ENCODE data around the gene PTAR1. TPM values are rescaled to one million over a fixed set of nuclear protein-coding genes. Genes with fewer than 3 reads are reported as not detected.

The PTAR1 gene
- total RNA-seq, 1 experiment from 2014 or later, result 61.5 TPM

- TF ChIP-seq, protein P1, sequence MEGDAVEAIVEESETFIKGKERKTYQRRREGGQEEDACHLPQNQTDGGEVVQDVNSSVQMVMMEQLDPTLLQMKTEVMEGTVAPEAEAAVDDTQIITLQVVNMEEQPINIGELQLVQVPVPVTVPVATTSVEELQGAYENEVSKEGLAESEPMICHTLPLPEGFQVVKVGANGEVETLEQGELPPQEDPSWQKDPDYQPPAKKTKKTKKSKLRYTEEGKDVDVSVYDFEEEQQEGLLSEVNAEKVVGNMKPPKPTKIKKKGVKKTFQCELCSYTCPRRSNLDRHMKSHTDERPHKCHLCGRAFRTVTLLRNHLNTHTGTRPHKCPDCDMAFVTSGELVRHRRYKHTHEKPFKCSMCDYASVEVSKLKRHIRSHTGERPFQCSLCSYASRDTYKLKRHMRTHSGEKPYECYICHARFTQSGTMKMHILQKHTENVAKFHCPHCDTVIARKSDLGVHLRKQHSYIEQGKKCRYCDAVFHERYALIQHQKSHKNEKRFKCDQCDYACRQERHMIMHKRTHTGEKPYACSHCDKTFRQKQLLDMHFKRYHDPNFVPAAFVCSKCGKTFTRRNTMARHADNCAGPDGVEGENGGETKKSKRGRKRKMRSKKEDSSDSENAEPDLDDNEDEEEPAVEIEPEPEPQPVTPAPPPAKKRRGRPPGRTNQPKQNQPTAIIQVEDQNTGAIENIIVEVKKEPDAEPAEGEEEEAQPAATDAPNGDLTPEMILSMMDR (conservative IDR thresholded peaks at IDR 0.05; ENCODE audit: low read depth, low read length), result no peak
- no peak for TF ChIP-seq EZH2 (IDR thresholded peaks at IDR 0.05; ENCODE audit: borderline replicate concordance, low read depth, low read length, poor library complexity, severe bottlenecking)
- POLR2A ChIA-PET (ENCODE audit: low non-redundant PET), result no interaction called here
- H3K9me3 ChIP-seq (ENCODE audit: low read depth, low read length, poor library complexity, severe bottlenecking), result no peaks in the 10 kb centered on the region
- peak overlapping the region; percentile 94 for H3K27ac ChIP-seq (ENCODE audit: low read depth, low read length, poor library complexity, severe bottlenecking)
- H3K27me3 ChIP-seq (replicated peaks; ENCODE audit: insufficient read depth, low read depth, low read length, poor library complexity), result no peaks in the 10 kb centered on the region
- H3K4me1 ChIP-seq (ENCODE audit: insufficient read depth, low read length, poor library complexity, severe bottlenecking), result peaks cover 12% of the 10 kb centered on the region
- no peaks in the 10 kb centered on the region for H3K36me3 ChIP-seq (ENCODE audit: insufficient read depth, low read length, poor library complexity, severe bottlenecking)
- peak; percentile 27 for DNase-seq (ENCODE audit: low spot score)
- BruUV-seq (replicated peaks), result no TSS peak
- intact Hi-C loops (cut with micrococcal nuclease; ENCODE audit: unreplicated experiment), result loop anchor here (5.0 kb wide), 3 partner anchors 87 to 803 kb away; partner anchors contain the start of gene APBA1
- H3K4me3 ChIP-seq (ENCODE audit: low read depth, low read length, poor library complexity, severe bottlenecking), result peak overlapping the region; percentile 63
- CTCF ChIA-PET, result no interaction called here
Observed at GRCh38 chr9:69759021-69759420, 790 bp downstream of the PTAR1 start.

- H3K4me1 ChIP-seq (ENCODE audit: insufficient read depth, low read length, poor library complexity, severe bottlenecking), result peaks cover 12% of the 10 kb centered on the region
- DNase-seq (ENCODE audit: low spot score), result no peak
- no peaks in the 10 kb centered on the region for H3K36me3 ChIP-seq (ENCODE audit: insufficient read depth, low read length, poor library complexity, severe bottlenecking)
- no peaks in the 10 kb centered on the region for H3K27me3 ChIP-seq (replicated peaks; ENCODE audit: insufficient read depth, low read depth, low read length, poor library complexity)
- no peak overlapping the region for H3K27ac ChIP-seq (ENCODE audit: low read depth, low read length, poor library complexity, severe bottlenecking)
- H3K9me3 ChIP-seq (ENCODE audit: low read depth, low read length, poor library complexity, severe bottlenecking), result no peaks in the 10 kb centered on the region
- POLR2A ChIA-PET (ENCODE audit: low non-redundant PET), result no interaction called here
- no TSS peak for BruUV-seq (replicated peaks)
- TF ChIP-seq, protein P1 (conservative IDR thresholded peaks at IDR 0.05; ENCODE audit: low read depth, low read length), result no peak
- no peak for TF ChIP-seq EZH2 (IDR thresholded peaks at IDR 0.05; ENCODE audit: borderline replicate concordance, low read depth, low read length, poor library complexity, severe bottlenecking)
- intact Hi-C loops (cut with micrococcal nuclease; ENCODE audit: unreplicated experiment), result loop anchor here (5.0 kb wide), 3 partner anchors 86 to 804 kb away; partner anchors contain the start of gene APBA1
- H3K4me3 ChIP-seq (ENCODE audit: low read depth, low read length, poor library complexity, severe bottlenecking), result peak overlapping the region; percentile 63
- CTCF ChIA-PET, result no interaction called here
Observed at GRCh38 chr9:69757996-69758675, 1.7 kb downstream of the PTAR1 start.

- Histone ChIP-seq H3K27me3 (replicated peaks; ENCODE audit: insufficient read depth, low read depth, low read length, poor library complexity) (no peaks in the 10 kb centered on the region), H3K36me3 (ENCODE audit: insufficient read depth, low read length, poor library complexity, severe bottlenecking) (no peaks in the 10 kb centered on the region), H3K4me1 (ENCODE audit: insufficient read depth, low read length, poor library complexity, severe bottlenecking) (peaks cover 21% of the 10 kb centered on the region), H3K27ac (ENCODE audit: low read depth, low read length, poor library complexity, severe bottlenecking) (no peak overlapping the region), H3K4me3 (ENCODE audit: low read depth, low read length, poor library complexity, severe bottlenecking) (no peak overlapping the region), H3K9me3 (ENCODE audit: low read depth, low read length, poor library complexity, severe bottlenecking) (no peaks in the 10 kb centered on the region)
- no peak for DNase-seq (ENCODE audit: low spot score)
- ChIA-PET CTCF (no interaction called here), POLR2A (ENCODE audit: low non-redundant PET) (no interaction called here)
- no peak for TF ChIP-seq EZH2 (IDR thresholded peaks at IDR 0.05; ENCODE audit: borderline replicate concordance, low read depth, low read length, poor library complexity, severe bottlenecking)
- TF ChIP-seq, protein P1 (conservative IDR thresholded peaks at IDR 0.05; ENCODE audit: low read depth, low read length), result no peak
- no TSS peak for BruUV-seq (replicated peaks)
- intact Hi-C loops (cut with micrococcal nuclease; ENCODE audit: unreplicated experiment), result loop anchor here (5.0 kb wide), 3 partner anchors 83 to 807 kb away; partner anchors contain the start of gene APBA1
Observed at GRCh38 chr9:69755205-69755604, 4.6 kb downstream of the PTAR1 start.
